ENCODE results near the gene MFN2.

DNA sequence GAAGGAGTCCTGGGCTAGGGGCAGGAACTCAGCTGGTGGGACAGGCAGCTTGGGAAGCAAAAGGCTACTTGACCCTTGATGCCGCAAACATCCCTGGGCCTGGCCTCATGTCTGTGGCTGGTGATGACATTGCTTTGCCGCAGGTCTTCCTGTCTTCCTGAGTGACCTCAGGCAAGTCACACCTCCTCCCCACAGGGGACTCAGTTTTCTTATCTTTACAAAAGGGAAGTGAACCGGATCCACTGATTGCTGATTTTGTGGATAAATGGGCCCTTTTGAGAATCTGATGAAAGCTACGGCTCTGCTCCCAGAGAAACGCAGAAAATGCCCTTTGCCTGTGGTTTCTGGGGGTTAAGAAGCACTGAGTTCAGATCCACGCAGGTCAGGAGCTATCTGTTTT, 25.0 kb upstream of the MFN2 start:
- TF ChIP-seq, protein P1, sequence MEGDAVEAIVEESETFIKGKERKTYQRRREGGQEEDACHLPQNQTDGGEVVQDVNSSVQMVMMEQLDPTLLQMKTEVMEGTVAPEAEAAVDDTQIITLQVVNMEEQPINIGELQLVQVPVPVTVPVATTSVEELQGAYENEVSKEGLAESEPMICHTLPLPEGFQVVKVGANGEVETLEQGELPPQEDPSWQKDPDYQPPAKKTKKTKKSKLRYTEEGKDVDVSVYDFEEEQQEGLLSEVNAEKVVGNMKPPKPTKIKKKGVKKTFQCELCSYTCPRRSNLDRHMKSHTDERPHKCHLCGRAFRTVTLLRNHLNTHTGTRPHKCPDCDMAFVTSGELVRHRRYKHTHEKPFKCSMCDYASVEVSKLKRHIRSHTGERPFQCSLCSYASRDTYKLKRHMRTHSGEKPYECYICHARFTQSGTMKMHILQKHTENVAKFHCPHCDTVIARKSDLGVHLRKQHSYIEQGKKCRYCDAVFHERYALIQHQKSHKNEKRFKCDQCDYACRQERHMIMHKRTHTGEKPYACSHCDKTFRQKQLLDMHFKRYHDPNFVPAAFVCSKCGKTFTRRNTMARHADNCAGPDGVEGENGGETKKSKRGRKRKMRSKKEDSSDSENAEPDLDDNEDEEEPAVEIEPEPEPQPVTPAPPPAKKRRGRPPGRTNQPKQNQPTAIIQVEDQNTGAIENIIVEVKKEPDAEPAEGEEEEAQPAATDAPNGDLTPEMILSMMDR (IDR thresholded peaks at IDR 0.05) = no peak
- no peak for TF ChIP-seq POLR2A (IDR thresholded peaks at IDR 0.05)
